Stimulated activated CD4-positive, alpha-beta T cell treated with anti-CD3 and anti-CD28 coated beads, Interleukin-2, amount 100 ng/mL, for 24 hours (primary cell): ENCODE measurements around the gene MBD3L3.
"Not testable (repeated sequence)": the region's sequence is repeated elsewhere in the genome, so short reads cannot be mapped to it uniquely, and the experiment has no call there.

Experiments used
- DNase-seq, 2 donors: peaks; one replicate each; pipeline ENCODE4 v3.0.0-alpha.2; 2020

The MBD3L3 gene

DNA sequence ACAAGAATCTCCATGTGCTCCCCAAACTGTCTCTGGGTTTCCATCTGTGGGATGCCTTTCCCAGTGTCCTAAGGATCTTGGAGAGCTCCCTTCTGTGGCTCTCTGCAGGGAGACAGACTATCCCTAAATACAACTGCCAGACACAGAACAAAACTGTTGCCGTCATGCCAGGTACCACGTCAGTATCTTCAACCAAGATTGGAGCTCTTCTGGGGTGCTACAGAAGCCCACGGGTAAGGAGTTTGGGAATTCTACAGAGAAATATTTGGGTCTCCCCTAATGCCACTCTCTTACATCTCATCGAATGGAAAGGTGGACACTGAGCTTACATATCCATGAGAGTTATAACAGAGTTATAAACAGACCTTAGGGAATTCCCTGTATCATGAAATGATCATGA is 4.9 kb upstream of the MBD3L3 start:
- DNase-seq = no peak

DNA sequence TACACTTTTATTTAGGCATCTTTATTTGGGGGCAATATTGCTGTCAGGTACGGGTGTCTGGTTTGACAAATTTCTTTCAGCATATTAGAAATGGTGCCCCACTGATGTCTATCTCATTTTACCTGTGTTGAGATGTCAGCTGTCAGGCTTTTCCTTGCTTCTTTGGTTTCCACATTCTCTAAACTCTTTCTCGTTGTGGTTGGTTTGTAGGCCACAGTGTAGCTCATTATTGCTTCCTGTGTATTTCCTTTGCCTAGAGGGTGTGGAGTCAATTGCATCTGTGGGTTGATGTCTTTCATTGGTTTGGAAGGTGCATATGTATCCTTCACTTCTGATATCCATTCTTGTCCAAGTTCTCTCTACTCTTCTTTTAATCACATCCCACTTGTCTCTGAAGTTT is 1.5 kb upstream of the MBD3L3 start:
- not testable (repeated sequence) for DNase-seq

DNA sequence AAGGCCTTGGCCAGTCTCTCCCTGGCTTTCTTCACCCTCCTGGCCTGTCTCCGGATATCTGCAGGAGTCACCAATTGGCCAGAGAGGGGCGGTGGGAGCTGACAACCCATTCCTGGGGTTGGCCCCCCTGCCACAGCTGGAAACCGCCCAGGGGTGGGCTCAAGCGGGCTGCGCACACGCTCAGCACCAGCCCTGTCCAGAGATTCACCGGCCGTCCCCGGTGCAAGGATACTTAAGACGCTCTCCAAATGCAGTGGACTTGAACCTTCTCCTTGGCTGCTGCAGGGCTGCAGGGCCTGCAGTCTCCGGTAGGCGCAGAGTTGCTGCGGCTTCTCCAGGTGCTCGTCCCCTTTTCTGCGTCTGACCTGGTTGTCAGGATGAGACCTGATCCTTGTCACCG is 2.1 kb downstream of the MBD3L3 start:
- not testable (repeated sequence) for DNase-seq

DNA sequence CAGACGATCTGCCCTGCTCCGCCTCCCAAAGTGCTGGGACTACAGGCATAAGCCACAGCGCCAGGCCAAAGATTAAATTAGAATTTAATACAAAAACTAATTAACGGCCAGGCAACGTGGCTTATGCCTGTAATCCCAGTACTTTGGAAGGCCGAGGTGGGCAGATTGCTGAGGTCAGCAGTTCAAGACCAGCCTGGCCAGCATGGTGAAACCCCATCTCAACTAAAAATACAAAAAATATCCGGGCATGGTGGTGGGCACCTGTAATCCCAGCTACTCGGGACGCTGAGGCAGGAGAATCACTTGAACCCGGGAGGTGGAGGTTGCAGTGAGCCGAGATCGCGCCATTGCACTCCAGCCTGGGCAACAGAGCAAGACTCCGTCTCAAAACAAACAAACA is 2.8 kb downstream of the MBD3L3 start:
- DNase-seq = not testable (repeated sequence)

DNA sequence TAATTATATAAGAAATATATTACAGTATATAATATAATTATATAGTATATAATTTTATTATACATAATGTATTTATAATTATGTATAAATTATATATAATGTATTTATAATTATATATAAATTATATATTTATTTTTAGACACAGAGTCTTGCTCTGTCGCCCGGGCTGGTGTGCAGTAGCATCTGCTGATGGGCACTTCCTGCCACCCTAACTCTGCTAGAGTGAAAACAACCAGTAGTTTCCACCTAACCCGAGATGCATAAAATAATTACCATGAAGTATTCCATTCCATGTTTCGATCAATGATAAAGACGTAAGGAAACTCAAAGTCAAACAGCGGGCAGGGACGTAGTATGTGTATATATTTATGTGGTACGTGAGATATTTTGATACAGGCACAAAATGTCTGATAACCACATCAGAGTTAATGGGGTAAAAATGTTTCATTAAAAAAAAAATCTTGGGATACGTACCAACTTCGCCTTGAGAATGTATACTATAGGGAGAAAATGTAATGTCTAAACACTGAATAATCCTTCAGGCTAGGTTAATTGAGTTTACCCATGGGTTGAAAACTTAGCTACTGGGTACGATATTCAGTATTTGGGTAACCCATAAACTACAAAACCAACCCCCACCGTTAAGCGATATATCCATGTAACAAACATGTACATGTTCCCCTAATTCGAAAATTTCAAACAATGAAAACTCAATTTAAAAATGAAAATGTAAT is 3.7 kb downstream of the MBD3L3 start:
- DNase-seq = not testable (repeated sequence)

DNA sequence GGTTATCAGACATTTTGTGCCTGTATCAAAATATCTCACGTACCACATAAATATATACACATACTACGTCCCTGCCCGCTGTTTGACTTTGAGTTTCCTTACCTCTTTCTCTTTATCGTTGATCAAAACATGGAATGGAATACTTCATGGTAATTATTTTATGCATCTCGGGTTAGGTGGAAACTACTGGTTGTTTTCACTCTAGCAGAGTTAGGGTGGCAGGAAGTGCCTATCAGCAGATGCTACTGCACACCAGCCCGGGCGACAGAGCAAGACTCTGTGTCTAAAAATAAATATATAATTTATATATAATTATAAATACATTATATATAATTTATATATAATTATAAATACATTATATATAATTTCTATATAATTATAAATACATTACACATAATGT is 5.6 kb downstream of the MBD3L3 start:
- not testable (repeated sequence) for DNase-seq

DNA sequence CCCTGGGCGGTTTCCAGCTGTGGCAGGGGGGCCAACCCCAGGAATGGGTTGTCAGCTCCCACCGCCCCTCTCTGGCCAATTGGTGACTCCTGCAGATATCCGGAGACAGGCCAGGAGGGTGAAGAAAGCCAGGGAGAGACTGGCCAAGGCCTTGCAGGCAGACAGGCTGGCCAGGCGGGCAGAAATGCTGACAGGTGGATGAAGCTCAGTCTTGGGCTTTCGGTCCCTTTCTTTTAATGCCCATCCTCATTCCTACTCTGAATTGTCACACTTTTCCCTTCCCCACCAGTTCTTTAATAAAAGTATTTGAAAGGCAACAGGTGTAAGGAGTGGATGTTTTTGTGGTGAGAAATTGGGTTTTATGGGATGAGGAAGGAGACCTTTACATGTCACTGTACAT is 7.1 kb downstream of the MBD3L3 start:
- not testable (repeated sequence) for DNase-seq

DNA sequence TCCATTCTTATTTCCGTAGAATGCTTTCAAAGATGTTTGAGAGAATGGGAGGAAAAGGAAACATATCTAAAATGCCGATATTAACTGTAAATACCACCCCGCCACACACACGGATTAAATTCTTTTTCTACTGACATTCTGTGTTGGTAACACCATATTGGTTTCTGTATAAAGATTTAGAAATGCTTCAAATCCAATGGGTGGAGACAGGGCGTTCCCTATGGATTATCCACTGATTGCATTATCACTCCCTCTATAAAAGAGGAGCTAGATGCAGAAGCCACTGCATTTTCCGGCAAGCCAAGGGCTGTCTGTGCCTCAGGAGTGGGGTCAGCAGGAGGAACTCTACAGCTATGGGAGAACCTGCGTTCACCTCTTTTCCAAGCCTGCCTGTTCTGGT is 9.5 kb downstream of the MBD3L3 start, which contains the start of gene MBD3L2:
Gene MBD3L2 (plus strand): TSS at position 301 of the 400 bp plus-strand sequence. CDS start 53 bp downstream, at position 354.
- not testable (repeated sequence) for DNase-seq

GRCh38 chr19:7041563-7041962 is 16.9 kb downstream of the MBD3L3 start:
- DNase-seq = not testable (repeated sequence)

GRCh38 chr19:7040079-7040478 is 18.4 kb downstream of the MBD3L3 start, which contains the start of gene MBD3L4:
Gene MBD3L4 (minus strand): TSS chr19:7040179. CDS start chr19:7040144, 35 bp downstream.
- DNase-seq = not testable (repeated sequence)

- DNase-seq = not testable (repeated sequence)
These were observed 28.2 kb downstream of the MBD3L3 start, which contains the start of gene MBD3L5 for GRCh38 chr19:7030278-7030677. Gene MBD3L5 (plus strand): TSS chr19:7030578. CDS start chr19:7030612, 34 bp downstream.

- not testable (repeated sequence) for DNase-seq
These were observed 29.7 kb downstream of the MBD3L3 start for GRCh38 chr19:7028790-7029189.

DNA sequence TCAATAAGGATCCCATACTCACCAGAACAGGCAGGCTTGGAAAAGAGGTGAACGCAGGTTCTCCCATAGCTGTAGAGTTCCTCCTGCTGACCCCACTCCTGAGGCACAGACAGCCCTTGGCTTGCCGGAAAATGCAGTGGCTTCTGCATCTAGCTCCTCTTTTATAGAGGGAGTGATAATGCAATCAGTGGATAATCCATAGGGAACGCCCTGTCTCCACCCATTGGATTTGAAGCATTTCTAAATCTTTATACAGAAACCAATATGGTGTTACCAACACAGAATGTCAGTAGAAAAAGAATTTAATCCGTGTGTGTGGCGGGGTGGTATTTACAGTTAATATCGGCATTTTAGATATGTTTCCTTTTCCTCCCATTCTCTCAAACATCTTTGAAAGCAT is 37.1 kb downstream of the MBD3L3 start, which contains the start of gene MBD3L2B:
Gene MBD3L2B (minus strand): TSS at position 101 of the 400 bp plus-strand sequence. CDS start 34 bp downstream, at position 67.
- not testable (repeated sequence) for DNase-seq

GRCh38 chr19:7018828-7019227 is 39.6 kb downstream of the MBD3L3 start:
- no peak for DNase-seq

GRCh38 chr19:7013678-7014077 is 44.8 kb downstream of the MBD3L3 start:
- no peak for DNase-seq

GRCh38 chr19:7010722-7011593 is 47.5 kb downstream of the MBD3L3 start:
- DNase-seq = peak; percentile 28 to 31

- no peak for DNase-seq
These were observed 50.6 kb downstream of the MBD3L3 start for GRCh38 chr19:7007859-7008258.
